Activated naive CD4-positive, alpha-beta T cell treated with anti-CD3 and anti-CD28 coated beads, Interleukin-2, amount 10 ng/mL, durations not matched to agents 7 days and 5 days (primary cell): ENCODE data around the gene SVOP.
"Not testable (repeated sequence)": the region's sequence is repeated elsewhere in the genome, so short reads cannot be mapped to it uniquely, and the experiment has no call there.

Experiments
- CTCF ChIA-PET: fragments of 350-600 bp; sonication (Branson Sonifier 250); formaldehyde crosslinking; loops from one replicate; lab custom pipeline; 2021; ENCODE audit warnings: antibody characterized with exemption; lab: Charles Lee
- DNase-seq: peaks from one replicate; pipeline ENCODE4 v3.0.0-alpha.2; 2020
- H3K27ac Mint-ChIP-seq: one replicate; pipeline ENCODE4 v1.8.0; 2021; ENCODE audit warnings: mild to moderate bottlenecking, moderate library complexity, mixed read lengths
- H3K27me3 Mint-ChIP-seq: one replicate; pipeline ENCODE4 v1.8.0; 2021; ENCODE audit warnings: mild to moderate bottlenecking, mixed read lengths
- H3K36me3 Mint-ChIP-seq: one replicate; pipeline ENCODE4 v1.8.0; 2021; ENCODE audit warnings: mixed read lengths
- H3K4me1 Mint-ChIP-seq: one replicate; pipeline ENCODE4 v1.8.0; 2021; ENCODE audit warnings: mixed read lengths
- H3K4me3 Mint-ChIP-seq: one replicate; pipeline ENCODE4 v1.8.0; 2021; ENCODE audit warnings: mild to moderate bottlenecking, moderate library complexity, mixed read lengths
- H3K9me3 Mint-ChIP-seq: one replicate; pipeline ENCODE4 v1.8.0; 2021; ENCODE audit warnings: mixed read lengths

Gene SVOP

GRCh38 chr12:109052097-109052413 is 31.2 kb upstream of the SVOP start:
- no peak for DNase-seq
- H3K27ac Mint-ChIP-seq: peak overlapping the region; percentile 93
- CTCF ChIA-PET: interaction anchor here (0.7 to 0.8 kb wide), 2 partner anchors 35 to 168 kb away, joined by 3 to 4 read pairs; no protein-coding TSS in a partner anchor
- H3K9me3 Mint-ChIP-seq: no peaks in the 10 kb centered on the region
- H3K36me3 Mint-ChIP-seq: peaks cover 5% of the 10 kb centered on the region
- peaks cover 17% of the 10 kb centered on the region for H3K4me1 Mint-ChIP-seq
- H3K4me3 Mint-ChIP-seq: peak overlapping the region; percentile 85
- H3K27me3 Mint-ChIP-seq: no peaks in the 10 kb centered on the region

- H3K4me3 Mint-ChIP-seq, DNase-seq, H3K27me3 Mint-ChIP-seq, H3K9me3 Mint-ChIP-seq, H3K36me3 Mint-ChIP-seq, H3K27ac Mint-ChIP-seq, CTCF ChIA-PET: not testable (repeated sequence)
- peaks cover 18% of the 10 kb centered on the region for H3K4me1 Mint-ChIP-seq
Observed at GRCh38 chr12:109049794-109050193, 28.9 kb upstream of the SVOP start.

GRCh38 chr12:109048706-109049105 is 27.8 kb upstream of the SVOP start:
- H3K9me3 Mint-ChIP-seq, CTCF ChIA-PET, DNase-seq, H3K36me3 Mint-ChIP-seq, H3K27me3 Mint-ChIP-seq, H3K4me3 Mint-ChIP-seq, H3K4me1 Mint-ChIP-seq, H3K27ac Mint-ChIP-seq: not testable (repeated sequence)

GRCh38 chr12:109047081-109047805 is 26.4 kb upstream of the SVOP start:
- DNase-seq: no peak

GRCh38 chr12:109044241-109044640 is 23.4 kb upstream of the SVOP start:
- CTCF ChIA-PET: no interaction called here
- no peak overlapping the region for H3K4me3 Mint-ChIP-seq
- H3K9me3 Mint-ChIP-seq: peaks cover 6% of the 10 kb centered on the region
- H3K27me3 Mint-ChIP-seq: peaks cover 23% of the 10 kb centered on the region
- H3K4me1 Mint-ChIP-seq: peaks cover 3% of the 10 kb centered on the region
- DNase-seq: no peak
- no peak overlapping the region for H3K27ac Mint-ChIP-seq
- H3K36me3 Mint-ChIP-seq: no peaks in the 10 kb centered on the region

More at GRCh38 chr12:109047081-109047805, 26.4 kb upstream of the SVOP start:
- peaks cover 4% of the 10 kb centered on the region for H3K36me3 Mint-ChIP-seq
- no peak overlapping the region for H3K27ac Mint-ChIP-seq
- no peaks in the 10 kb centered on the region for H3K9me3 Mint-ChIP-seq
- H3K4me1 Mint-ChIP-seq: peaks cover 8% of the 10 kb centered on the region
- CTCF ChIA-PET: interaction anchor here (0.6 kb wide), 1 partner anchor 348 kb away, joined by 4 read pairs; no protein-coding TSS in a partner anchor
- no peak overlapping the region for H3K4me3 Mint-ChIP-seq
- peaks cover 7% of the 10 kb centered on the region for H3K27me3 Mint-ChIP-seq

- H3K27me3 Mint-ChIP-seq: peaks cover 26% of the 10 kb centered on the region
Observed at GRCh38 chr12:109036975-109037374, 16.1 kb upstream of the SVOP start.

GRCh38 chr12:109033239-109034196 is 12.7 kb upstream of the SVOP start:
- Mint-ChIP-seq H3K9me3 (peaks cover 6% of the 10 kb centered on the region), H3K27ac (no peak overlapping the region), H3K27me3 (peaks cover 11% of the 10 kb centered on the region), H3K36me3 (no peaks in the 10 kb centered on the region), H3K4me1 (no peaks in the 10 kb centered on the region), H3K4me3 (no peak overlapping the region)
- CTCF ChIA-PET: no interaction called here
- no peak for DNase-seq

More at GRCh38 chr12:109036975-109037374, 16.1 kb upstream of the SVOP start:
- no peak for DNase-seq
- CTCF ChIA-PET: no interaction called here
- Mint-ChIP-seq H3K9me3 (peaks cover 11% of the 10 kb centered on the region), H3K27ac (no peak overlapping the region), H3K4me3 (no peak overlapping the region), H3K36me3 (no peaks in the 10 kb centered on the region), H3K4me1 (no peaks in the 10 kb centered on the region)

- H3K27ac Mint-ChIP-seq: no peak overlapping the region
- CTCF ChIA-PET: no interaction called here
- no peaks in the 10 kb centered on the region for H3K36me3 Mint-ChIP-seq
- H3K9me3 Mint-ChIP-seq: no peaks in the 10 kb centered on the region
- H3K4me1 Mint-ChIP-seq: no peaks in the 10 kb centered on the region
- peaks cover 17% of the 10 kb centered on the region for H3K27me3 Mint-ChIP-seq
- DNase-seq: no peak
- H3K4me3 Mint-ChIP-seq: no peak overlapping the region
Observed at GRCh38 chr12:109029411-109029810, 8.5 kb upstream of the SVOP start.

- CTCF ChIA-PET, H3K4me3 Mint-ChIP-seq, H3K4me1 Mint-ChIP-seq, H3K27ac Mint-ChIP-seq, H3K9me3 Mint-ChIP-seq, H3K36me3 Mint-ChIP-seq, DNase-seq: not testable (repeated sequence)
- H3K27me3 Mint-ChIP-seq: peaks cover 17% of the 10 kb centered on the region
Observed at GRCh38 chr12:109028624-109029023, 7.8 kb upstream of the SVOP start.

- no peak for DNase-seq
- Mint-ChIP-seq H3K4me1 (no peaks in the 10 kb centered on the region), H3K36me3 (no peaks in the 10 kb centered on the region), H3K27me3 (peaks cover 10% of the 10 kb centered on the region), H3K9me3 (no peaks in the 10 kb centered on the region), H3K27ac (no peak overlapping the region), H3K4me3 (no peak overlapping the region)
- CTCF ChIA-PET: no interaction called here
Observed at GRCh38 chr12:109027767-109028166, 6.9 kb upstream of the SVOP start.

GRCh38 chr12:109020146-109020795 is 597 bp downstream of the SVOP start:
- no peaks in the 10 kb centered on the region for H3K4me1 Mint-ChIP-seq
- CTCF ChIA-PET: no interaction called here
- DNase-seq: no peak
- H3K9me3 Mint-ChIP-seq: no peaks in the 10 kb centered on the region
- H3K4me3 Mint-ChIP-seq: no peak overlapping the region
- H3K27ac Mint-ChIP-seq: no peak overlapping the region
- peaks cover 20% of the 10 kb centered on the region for H3K27me3 Mint-ChIP-seq
- H3K36me3 Mint-ChIP-seq: no peaks in the 10 kb centered on the region

GRCh38 chr12:109018296-109018695 is 2.6 kb downstream of the SVOP start:
- Mint-ChIP-seq H3K4me3 (no peak overlapping the region), H3K27me3 (peaks cover 28% of the 10 kb centered on the region), H3K27ac (no peak overlapping the region), H3K36me3 (no peaks in the 10 kb centered on the region), H3K9me3 (no peaks in the 10 kb centered on the region), H3K4me1 (no peaks in the 10 kb centered on the region)
- CTCF ChIA-PET: no interaction called here
- no peak for DNase-seq

GRCh38 chr12:109016978-109017377 is 3.9 kb downstream of the SVOP start:
- H3K36me3 Mint-ChIP-seq: no peaks in the 10 kb centered on the region
- no peak overlapping the region for H3K27ac Mint-ChIP-seq
- DNase-seq: no peak
- no peak overlapping the region for H3K4me3 Mint-ChIP-seq
- peaks cover 24% of the 10 kb centered on the region for H3K27me3 Mint-ChIP-seq
- no peaks in the 10 kb centered on the region for H3K4me1 Mint-ChIP-seq
- CTCF ChIA-PET: no interaction called here
- no peaks in the 10 kb centered on the region for H3K9me3 Mint-ChIP-seq

- H3K9me3 Mint-ChIP-seq: no peaks in the 10 kb centered on the region
- H3K4me3 Mint-ChIP-seq: no peak overlapping the region
- no peaks in the 10 kb centered on the region for H3K4me1 Mint-ChIP-seq
- H3K27ac Mint-ChIP-seq: no peak overlapping the region
- CTCF ChIA-PET: no interaction called here
- H3K36me3 Mint-ChIP-seq: no peaks in the 10 kb centered on the region
- peaks cover 20% of the 10 kb centered on the region for H3K27me3 Mint-ChIP-seq
- DNase-seq: no peak
Observed at GRCh38 chr12:109016016-109016415, 4.9 kb downstream of the SVOP start.
